ENCODE results near the gene VPS13D.

GRCh38 chr1:12539705-12540579, 310.1 kb downstream of the VPS13D start:
- TF ChIP-seq EZH2 (optimal IDR thresholded peaks at IDR 0.05; ENCODE audit: low read depth, low read length) (no peak), CTCF (IDR thresholded peaks at IDR 0.05; ENCODE audit: low read length) (no peak), EZH2phosphoT487 (IDR thresholded peaks at IDR 0.05; ENCODE audit: low read length) (no peak)
